Tibial nerve (tissue), 4 donors: Measurements from ENCODE around the gene NCK2. TPM values are rescaled to one million over a fixed set of nuclear protein-coding genes. Genes with fewer than 3 reads are reported as not detected.
A peak's percentile ranks its signal among the peaks of the same experiment; 100 is the strongest.

Source experiments
- DNase-seq, 2 donors: peaks; one replicate each; pipeline ENCODE4 v3.0.0-alpha.2; 2019; ENCODE audit warnings: low spot score in 2 of 2
- H3K27ac ChIP-seq, 4 donors: fragments of 200-600 bp; sonication (generic) in 3 of 4; one replicate each; pipeline ENCODE4 v1.5.1; 2017 to 2019; ENCODE audit warnings: mild to moderate bottlenecking in 1 of 4
- H3K27me3 ChIP-seq, 2 donors: fragments of 200-600 bp; sonication (generic) in 1 of 2; one replicate each; pipeline versions ENCODE4 v1.5.1 to v1.6.0; 2017 to 2019
- H3K36me3 ChIP-seq, 3 donors: fragments of 200-600 bp; sonication (generic); one replicate each; pipeline ENCODE4 v1.5.1; 2018 to 2019
- H3K4me1 ChIP-seq, 4 donors: fragments of 200-600 bp; sonication (generic) in 3 of 4; one replicate each; pipeline ENCODE4 v1.5.1; 2017 to 2019
- H3K4me3 ChIP-seq, 4 donors: fragments of 200-600 bp; sonication (generic) in 3 of 4; one replicate each; pipeline ENCODE4 v1.5.1; 2017 to 2019; ENCODE audit warnings: mild to moderate bottlenecking in 1 of 4, moderate library complexity in 1 of 4
- H3K9me3 ChIP-seq, 4 donors: fragments of 200-600 bp; sonication (generic) in 3 of 4; one replicate each; pipeline ENCODE4 v1.5.1; 2017 to 2019
- EP300 ChIP-seq, 2 donors: sonication (generic); formaldehyde crosslinking; IDR thresholded peaks; one replicate each; pipeline ENCODE4 v1.6.1; 2017; ENCODE audit warnings: antibody characterized with exemption in 2 of 2, mild to moderate bottlenecking in 1 of 2
- POLR2A ChIP-seq, 2 donors: fragments of 450-650 bp; IDR thresholded peaks; one replicate each; pipeline ENCODE4 v1.6.1; 2017; ENCODE audit warnings: antibody characterized with exemption in 2 of 2, mild to moderate bottlenecking in 2 of 2, moderate library complexity in 2 of 2
- WGBS, 2 donors: methylation state at CpG; one replicate each; pipeline ENCODE4 v1.1.5; 2018; 5-methylcytosine and 5-hydroxymethylcytosine counted together
- total RNA-seq, 4 donors: library from RNA; depleted of rRNA; stranded (reverse); fragments of >200 nt; gene quantifications; one replicate each; pipeline ENCODE4 v1.1.0, GENCODE V29; 2016
- TF ChIP-seq, protein P1 (sequence below), 5 experiments: fragments of 200-600 bp in 3 of 5; fragments of 450-650 bp in 2 of 5; sonication (generic) in 3 of 5; IDR thresholded peaks; one replicate each; pipeline ENCODE4 v1.5.1; 2016 to 2019; ENCODE audit warnings: antibody characterized with exemption in 5 of 5, mild to moderate bottlenecking in 3 of 5, moderate library complexity in 2 of 5

NCK2 gene
- total RNA-seq, 4 donors from 2014 or later = 22.6 to 35.9 (median 28.1) TPM

DNA sequence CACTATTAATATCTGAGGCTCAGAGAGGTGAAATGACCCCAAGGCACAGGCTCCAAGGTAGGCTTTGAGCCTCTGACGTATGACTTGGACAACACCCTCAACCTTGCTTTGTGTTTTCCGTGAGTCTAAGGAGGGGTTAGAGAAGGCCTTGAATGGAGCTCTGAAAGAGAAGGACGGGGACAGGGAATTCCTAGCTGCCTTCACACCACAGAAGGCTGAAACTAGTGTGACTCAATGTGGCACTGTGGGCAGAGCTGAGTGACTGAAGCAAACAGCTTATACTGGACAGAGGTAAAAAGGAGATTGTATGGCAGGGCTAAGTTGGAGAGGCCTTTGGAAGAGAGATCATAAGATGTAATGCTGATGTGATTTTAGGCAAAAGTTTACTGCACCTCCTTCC is 3.5 kb upstream of the NCK2 start:
- Histone ChIP-seq H3K4me3 (no peak overlapping the region), H3K9me3 (no peaks in the 10 kb centered on the region), H3K36me3 (no peaks in the 10 kb centered on the region), H3K27ac (no peak overlapping the region), H3K4me1 (peaks cover 0 to 13% (median 2%) of the 10 kb centered on the region in 4 donors), H3K27me3 (no peaks in the 10 kb centered on the region)
- 85 to 93% methylated on average over 3 of the region's 3 CpGs for WGBS, 2 donors
- TF ChIP-seq EP300 (IDR thresholded peaks at IDR 0.05) (no peak), POLR2A (IDR thresholded peaks at IDR 0.05) (no peak)
- TF ChIP-seq, protein P1, sequence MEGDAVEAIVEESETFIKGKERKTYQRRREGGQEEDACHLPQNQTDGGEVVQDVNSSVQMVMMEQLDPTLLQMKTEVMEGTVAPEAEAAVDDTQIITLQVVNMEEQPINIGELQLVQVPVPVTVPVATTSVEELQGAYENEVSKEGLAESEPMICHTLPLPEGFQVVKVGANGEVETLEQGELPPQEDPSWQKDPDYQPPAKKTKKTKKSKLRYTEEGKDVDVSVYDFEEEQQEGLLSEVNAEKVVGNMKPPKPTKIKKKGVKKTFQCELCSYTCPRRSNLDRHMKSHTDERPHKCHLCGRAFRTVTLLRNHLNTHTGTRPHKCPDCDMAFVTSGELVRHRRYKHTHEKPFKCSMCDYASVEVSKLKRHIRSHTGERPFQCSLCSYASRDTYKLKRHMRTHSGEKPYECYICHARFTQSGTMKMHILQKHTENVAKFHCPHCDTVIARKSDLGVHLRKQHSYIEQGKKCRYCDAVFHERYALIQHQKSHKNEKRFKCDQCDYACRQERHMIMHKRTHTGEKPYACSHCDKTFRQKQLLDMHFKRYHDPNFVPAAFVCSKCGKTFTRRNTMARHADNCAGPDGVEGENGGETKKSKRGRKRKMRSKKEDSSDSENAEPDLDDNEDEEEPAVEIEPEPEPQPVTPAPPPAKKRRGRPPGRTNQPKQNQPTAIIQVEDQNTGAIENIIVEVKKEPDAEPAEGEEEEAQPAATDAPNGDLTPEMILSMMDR (IDR thresholded peaks at IDR 0.05) = no peak
- no peak for DNase-seq

DNA sequence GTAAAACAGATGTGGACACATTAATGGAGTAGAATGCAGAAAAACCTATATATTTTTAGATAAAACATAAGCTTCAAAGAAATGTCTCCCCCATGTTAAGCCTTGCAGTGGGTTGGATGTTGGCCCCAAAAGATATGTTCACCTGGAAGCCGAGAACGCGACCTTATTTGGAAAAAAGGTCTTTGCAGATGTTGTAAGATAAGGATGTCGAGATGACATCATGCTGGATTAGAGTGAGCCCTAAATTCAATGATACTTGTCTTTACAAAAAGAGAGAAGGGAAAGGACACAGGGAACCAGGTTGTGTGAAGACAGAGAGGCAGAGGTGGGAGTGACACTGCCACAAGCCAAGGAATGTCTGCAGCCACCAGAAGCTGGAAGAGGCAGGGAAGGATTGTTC is 3.1 kb upstream of the NCK2 start:
- Histone ChIP-seq H3K4me1 (peaks cover 0 to 17% (median 5%) of the 10 kb centered on the region in 4 donors), H3K36me3 (no peaks in the 10 kb centered on the region), H3K4me3 (no peak overlapping the region), H3K9me3 (no peaks in the 10 kb centered on the region), H3K27me3 (no peaks in the 10 kb centered on the region), H3K27ac (no peak overlapping the region)
- no peak for DNase-seq
- TF ChIP-seq EP300 (IDR thresholded peaks at IDR 0.05) = no peak
- no peak for TF ChIP-seq POLR2A (IDR thresholded peaks at IDR 0.05)
- TF ChIP-seq, protein P1 (IDR thresholded peaks at IDR 0.05) = no peak
- 97 to 98% methylated on average over 4 of the region's 4 CpGs for WGBS, 2 donors

DNA sequence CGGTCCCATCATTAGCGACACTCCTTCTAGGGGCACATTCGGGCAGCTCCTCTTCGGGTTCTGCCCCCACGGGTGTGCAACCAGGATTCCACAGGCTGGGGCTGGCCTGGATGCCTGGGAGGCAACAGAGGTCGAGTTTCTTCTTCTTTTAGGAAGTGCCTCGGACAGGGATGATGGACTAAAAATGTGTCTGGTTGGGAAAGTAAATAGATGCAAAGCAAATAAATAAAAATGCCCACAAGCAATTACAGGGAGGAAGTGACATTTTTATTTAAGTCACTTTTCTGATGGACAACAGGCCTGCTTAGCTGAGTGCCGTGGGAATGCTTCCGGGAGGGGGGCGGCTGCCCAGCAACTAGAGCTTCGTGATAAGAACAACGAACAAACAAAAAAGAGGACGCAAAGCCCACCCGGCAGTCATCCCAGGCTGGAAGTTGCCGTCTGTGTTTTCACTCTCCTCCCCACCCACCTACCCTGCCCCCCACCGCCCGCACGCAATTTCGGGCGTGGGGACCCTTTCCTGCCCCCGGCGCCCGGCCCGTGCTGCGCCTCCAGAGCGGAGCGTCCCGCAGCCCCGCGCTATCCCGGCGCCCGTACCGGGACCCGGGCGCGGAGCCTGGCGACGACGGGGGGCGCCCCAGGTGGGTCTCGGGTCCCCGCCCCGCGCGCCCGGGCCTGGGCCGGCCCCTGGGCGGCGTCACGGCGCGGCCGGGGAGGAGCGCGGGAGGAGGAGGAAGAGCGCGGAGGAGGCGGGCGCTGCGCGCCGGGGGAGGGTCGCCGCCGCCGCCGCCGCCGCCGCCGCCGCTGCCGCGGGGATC is 412 bp upstream of the NCK2 start:
- TF ChIP-seq POLR2A (IDR thresholded peaks at IDR 0.05) (peak in 1 of 2 donors; percentile 23), EP300 (IDR thresholded peaks at IDR 0.05) (no peak)
- TF ChIP-seq, protein P1 (IDR thresholded peaks at IDR 0.05) = peak in 1 of 5 experiments; percentile 1
- DNase-seq = peak in 1 of 2 donors; percentile 12

DNA sequence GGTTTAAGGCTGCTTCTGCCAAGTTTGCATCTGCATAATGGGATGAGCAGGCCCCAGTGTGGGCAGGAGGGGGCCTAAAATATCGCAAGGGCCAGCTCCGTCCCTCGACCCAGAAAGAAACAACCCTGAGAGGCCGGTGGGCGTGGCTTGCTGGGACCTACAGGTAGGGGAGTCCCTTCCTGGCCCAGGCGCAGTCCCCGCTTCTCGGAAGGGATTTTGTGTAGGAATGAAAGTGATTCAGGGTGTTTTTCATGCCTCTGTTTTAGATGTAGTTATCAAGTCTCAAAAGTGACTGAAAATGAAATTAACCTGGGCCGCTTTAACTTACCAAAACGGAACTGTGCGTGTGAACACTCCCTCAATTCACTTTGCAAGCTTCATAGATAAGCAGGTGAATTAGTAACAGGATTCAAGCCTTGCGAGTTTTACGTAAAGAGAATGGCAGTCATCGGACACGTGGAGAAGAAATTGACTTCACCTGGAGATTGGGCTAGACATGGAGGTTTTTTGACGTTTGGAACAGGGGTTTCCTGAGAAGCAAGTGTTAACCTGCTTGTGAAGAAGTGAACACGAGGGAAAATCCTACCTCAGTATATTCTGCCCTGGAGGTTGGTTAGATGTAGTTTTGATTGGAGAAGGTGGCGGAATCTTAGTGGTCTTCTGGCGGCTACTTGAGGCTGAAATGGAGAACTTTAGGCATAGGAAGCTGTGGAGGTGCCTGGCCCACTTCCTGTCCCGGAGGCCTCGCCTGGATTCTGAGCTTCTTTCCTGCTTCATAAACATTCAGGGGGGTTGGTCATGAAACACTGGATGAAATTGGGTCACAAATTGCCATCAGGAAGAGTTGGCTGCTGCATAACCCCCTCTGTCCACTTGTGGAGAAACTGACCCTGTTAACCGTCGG is 1.7 kb downstream of the NCK2 start:
- TF ChIP-seq, protein P1 (IDR thresholded peaks at IDR 0.05) = no peak
- no peak for TF ChIP-seq POLR2A (IDR thresholded peaks at IDR 0.05)
- no peak for TF ChIP-seq EP300 (IDR thresholded peaks at IDR 0.05)
- no peaks in the 10 kb centered on the region for H3K9me3 ChIP-seq
- H3K4me1 ChIP-seq = peaks cover 0 to 43% (median 22%) of the 10 kb centered on the region in 4 donors
- H3K27ac ChIP-seq = peak overlapping the region in 3 of 4 donors; percentile 0 to 95 (median 90)
- no peaks in the 10 kb centered on the region for H3K36me3 ChIP-seq
- H3K4me3 ChIP-seq = peak overlapping the region; percentile 41 to 99 (median 84)
- 59 to 63% methylated on average over 23 of the region's 23 CpGs for WGBS, 2 donors
- H3K27me3 ChIP-seq = no peaks in the 10 kb centered on the region
- DNase-seq = peak; percentile 38 to 51

More for the DNA sequence above, 412 bp upstream of the NCK2 start:
- WGBS, 2 donors = 5 to 6% methylated on average over 15 to 24 of the region's 75 CpGs
- Histone ChIP-seq H3K27ac (peak overlapping the region; percentile 81 to 92 (median 87)), H3K27me3 (no peaks in the 10 kb centered on the region), H3K36me3 (no peaks in the 10 kb centered on the region), H3K4me3 (peak overlapping the region; percentile 57 to 99 (median 78)), H3K4me1 (peaks cover 0 to 43% (median 13%) of the 10 kb centered on the region in 4 donors), H3K9me3 (no peaks in the 10 kb centered on the region)
